ENCODE results near the gene ARVCF.

ARVCF gene

DNA sequence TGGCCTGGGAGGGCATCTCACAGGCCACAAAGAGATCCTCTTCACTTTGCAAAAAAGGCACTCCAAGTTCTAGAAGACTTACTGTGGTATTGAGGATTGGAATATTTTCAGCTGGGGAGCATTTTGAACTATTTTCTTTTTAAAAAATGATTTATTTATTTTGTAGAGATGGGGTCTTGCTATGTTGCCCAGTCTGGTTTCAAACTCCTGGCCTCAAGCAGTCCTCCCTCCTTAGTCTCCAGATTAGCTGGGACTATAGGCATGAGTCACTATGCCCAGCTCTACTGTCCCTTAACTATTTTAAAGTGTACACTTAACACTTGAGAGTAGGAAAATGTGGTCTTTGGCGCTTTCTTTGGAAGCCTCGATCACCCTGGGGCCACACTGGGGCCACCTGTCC is 38.5 kb upstream of the ARVCF start:
- no peak overlapping the region for H3K4me2 ChIP-seq (ENCODE audit: low read length)
- TF ChIP-seq, protein P1, sequence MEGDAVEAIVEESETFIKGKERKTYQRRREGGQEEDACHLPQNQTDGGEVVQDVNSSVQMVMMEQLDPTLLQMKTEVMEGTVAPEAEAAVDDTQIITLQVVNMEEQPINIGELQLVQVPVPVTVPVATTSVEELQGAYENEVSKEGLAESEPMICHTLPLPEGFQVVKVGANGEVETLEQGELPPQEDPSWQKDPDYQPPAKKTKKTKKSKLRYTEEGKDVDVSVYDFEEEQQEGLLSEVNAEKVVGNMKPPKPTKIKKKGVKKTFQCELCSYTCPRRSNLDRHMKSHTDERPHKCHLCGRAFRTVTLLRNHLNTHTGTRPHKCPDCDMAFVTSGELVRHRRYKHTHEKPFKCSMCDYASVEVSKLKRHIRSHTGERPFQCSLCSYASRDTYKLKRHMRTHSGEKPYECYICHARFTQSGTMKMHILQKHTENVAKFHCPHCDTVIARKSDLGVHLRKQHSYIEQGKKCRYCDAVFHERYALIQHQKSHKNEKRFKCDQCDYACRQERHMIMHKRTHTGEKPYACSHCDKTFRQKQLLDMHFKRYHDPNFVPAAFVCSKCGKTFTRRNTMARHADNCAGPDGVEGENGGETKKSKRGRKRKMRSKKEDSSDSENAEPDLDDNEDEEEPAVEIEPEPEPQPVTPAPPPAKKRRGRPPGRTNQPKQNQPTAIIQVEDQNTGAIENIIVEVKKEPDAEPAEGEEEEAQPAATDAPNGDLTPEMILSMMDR (IDR thresholded peaks at IDR 0.05; ENCODE audit: low read length) = no peak
- TF ChIP-seq EZH2 (IDR thresholded peaks at IDR 0.05; ENCODE audit: borderline replicate concordance, low read length) = no peak
- H3K9me2 ChIP-seq (ENCODE audit: low read depth, low read length) = no peaks in the 10 kb centered on the region
- H2AFZ ChIP-seq (ENCODE audit: low read length) = no peak overlapping the region
- peaks cover 16% of the 10 kb centered on the region; the same call in 1 of the 2 replicates for H3K36me3 ChIP-seq (ENCODE audit: insufficient read depth, low read length)
- no peaks in the 10 kb centered on the region for H3K4me1 ChIP-seq (ENCODE audit: insufficient read depth, low read length, severe bottlenecking)
- no peaks in the 10 kb centered on the region for H3K27me3 ChIP-seq (ENCODE audit: insufficient read depth, low read length)
- no peaks in the 10 kb centered on the region for H3K79me2 ChIP-seq (ENCODE audit: insufficient read depth, low read length)
- no peaks in the 10 kb centered on the region for H4K20me1 ChIP-seq (ENCODE audit: insufficient read depth, low read length)
- no peak overlapping the region for H3K4me3 ChIP-seq (ENCODE audit: low read depth, low read length, poor library complexity, severe bottlenecking)
- H3K27ac ChIP-seq (ENCODE audit: low read depth, low read length, poor library complexity, severe bottlenecking) = no peak overlapping the region
- no peak overlapping the region for H3K9ac ChIP-seq (ENCODE audit: low read length)
- no peaks in the 10 kb centered on the region for H3F3A ChIP-seq (ENCODE audit: insufficient read depth, low read length)
- H3K9me3 ChIP-seq (ENCODE audit: low read length) = no peaks in the 10 kb centered on the region

DNA sequence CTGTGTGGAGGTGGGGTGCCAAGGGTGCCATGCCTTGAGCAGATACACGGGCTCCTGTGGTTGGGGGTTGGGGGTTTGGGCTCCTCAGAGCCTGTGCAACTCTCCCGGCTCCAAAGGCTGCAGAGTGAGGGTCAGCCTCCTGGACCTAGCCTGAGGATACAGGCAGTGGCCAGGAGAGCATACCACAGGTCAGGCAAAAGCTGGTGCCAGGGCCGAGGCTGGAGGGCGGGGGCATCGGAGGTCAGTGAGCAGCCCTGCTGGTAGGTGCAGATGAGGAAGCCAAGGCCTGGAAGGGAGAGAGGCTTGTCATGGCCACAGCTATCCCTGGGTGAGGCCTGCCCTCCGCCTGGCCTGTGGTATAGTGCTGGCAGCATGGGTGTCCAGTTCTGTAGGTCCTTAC is 37.9 kb upstream of the ARVCF start:
- Histone ChIP-seq H3F3A (ENCODE audit: insufficient read depth, low read length) (no peaks in the 10 kb centered on the region), H2AFZ (ENCODE audit: low read length) (no peak overlapping the region), H3K4me2 (ENCODE audit: low read length) (no peak overlapping the region), H3K9me3 (ENCODE audit: low read length) (no peaks in the 10 kb centered on the region), H3K4me1 (ENCODE audit: insufficient read depth, low read length, severe bottlenecking) (no peaks in the 10 kb centered on the region), H3K4me3 (ENCODE audit: low read depth, low read length, poor library complexity, severe bottlenecking) (no peak overlapping the region), H3K9ac (ENCODE audit: low read length) (no peak overlapping the region), H3K36me3 (ENCODE audit: insufficient read depth, low read length) (peaks cover 16% of the 10 kb centered on the region; the same call in 1 of the 2 replicates), H3K79me2 (ENCODE audit: insufficient read depth, low read length) (no peaks in the 10 kb centered on the region), H4K20me1 (ENCODE audit: insufficient read depth, low read length) (no peaks in the 10 kb centered on the region), H3K27me3 (ENCODE audit: insufficient read depth, low read length) (no peaks in the 10 kb centered on the region), H3K9me2 (ENCODE audit: low read depth, low read length) (no peaks in the 10 kb centered on the region), H3K27ac (ENCODE audit: low read depth, low read length, poor library complexity, severe bottlenecking) (no peak overlapping the region)
- TF ChIP-seq, protein P1 (IDR thresholded peaks at IDR 0.05; ENCODE audit: low read length) = no peak
- no peak for TF ChIP-seq EZH2 (IDR thresholded peaks at IDR 0.05; ENCODE audit: borderline replicate concordance, low read length)

DNA sequence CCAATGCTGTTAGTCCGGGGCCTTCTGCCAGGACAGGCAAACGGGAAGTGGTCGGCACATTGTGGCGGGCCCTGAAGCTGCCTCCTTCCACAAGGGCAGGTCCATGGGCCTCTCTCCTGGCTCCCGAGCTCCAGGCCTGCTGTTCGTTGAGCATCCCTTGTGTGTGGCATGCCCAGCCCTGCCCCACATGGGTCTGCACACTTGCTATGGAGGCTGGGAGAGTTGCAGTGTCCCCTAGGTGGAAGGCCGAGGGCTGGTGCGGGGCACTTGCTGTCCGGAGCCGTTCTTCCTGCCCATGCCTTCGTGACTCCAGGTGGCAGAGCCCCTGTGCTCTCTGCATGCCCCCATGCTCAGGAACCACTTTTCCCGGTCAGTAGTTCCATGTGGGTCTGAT is 37.4 kb upstream of the ARVCF start:
- Histone ChIP-seq H3K27me3 (ENCODE audit: insufficient read depth, low read length) (no peaks in the 10 kb centered on the region), H4K20me1 (ENCODE audit: insufficient read depth, low read length) (no peaks in the 10 kb centered on the region), H3K4me1 (ENCODE audit: insufficient read depth, low read length, severe bottlenecking) (no peaks in the 10 kb centered on the region), H3K79me2 (ENCODE audit: insufficient read depth, low read length) (no peaks in the 10 kb centered on the region), H3K4me3 (ENCODE audit: low read depth, low read length, poor library complexity, severe bottlenecking) (no peak overlapping the region), H2AFZ (ENCODE audit: low read length) (no peak overlapping the region), H3K36me3 (ENCODE audit: insufficient read depth, low read length) (peaks cover 18% of the 10 kb centered on the region; the same call in 1 of the 2 replicates), H3K9me3 (ENCODE audit: low read length) (no peaks in the 10 kb centered on the region), H3K9me2 (ENCODE audit: low read depth, low read length) (no peaks in the 10 kb centered on the region), H3F3A (ENCODE audit: insufficient read depth, low read length) (no peaks in the 10 kb centered on the region), H3K27ac (ENCODE audit: low read depth, low read length, poor library complexity, severe bottlenecking) (no peak overlapping the region), H3K4me2 (ENCODE audit: low read length) (no peak overlapping the region), H3K9ac (ENCODE audit: low read length) (no peak overlapping the region)
- TF ChIP-seq, protein P1 (IDR thresholded peaks at IDR 0.05; ENCODE audit: low read length) = no peak
- no peak for TF ChIP-seq EZH2 (IDR thresholded peaks at IDR 0.05; ENCODE audit: borderline replicate concordance, low read length)

Data from OCI-LY1 (cell line).